Heart right ventricle (tissue), 16 donors: ENCODE results near the gene AGRN. TPM values are rescaled to one million over a fixed set of nuclear protein-coding genes. Genes with fewer than 3 reads are reported as not detected.
"Not testable (repeated sequence)": the region's sequence is repeated elsewhere in the genome, so short reads cannot be mapped to it uniquely, and the experiment has no call there.

Source experiments
- ATAC-seq, 8 donors: fragments of 200-7000 bp; cut with Tn5 transposase; one replicate each; pipeline ENCODE4 v1.9.1; 2020; ENCODE audit warnings: mild to moderate bottlenecking in 8 of 8, moderate library complexity in 8 of 8, moderate number of reproducible peaks in 1 of 8
- DNase-seq, 2 donors: peaks; one replicate each; pipeline ENCODE4 v3.0.0-alpha.2; 2020
- H3K27ac ChIP-seq, 10 donors: fragments of 200-600 bp; sonication (generic) in 2 of 10; one replicate each; pipeline versions ENCODE4 v1.5.0 to v1.8.0; 2020 to 2022; ENCODE audit warnings: mild to moderate bottlenecking in 3 of 10
- H3K27me3 ChIP-seq, 7 donors: fragments of 200-600 bp; one replicate each; pipeline ENCODE4 v1.8.0; 2021 to 2022; ENCODE audit warnings: mild to moderate bottlenecking in 2 of 7
- H3K36me3 ChIP-seq, 9 donors: fragments of 200-600 bp; sonication (generic) in 1 of 9; one replicate each; pipeline versions ENCODE4 v1.5.0 to v1.8.0; 2020 to 2022; ENCODE audit warnings: mild to moderate bottlenecking in 2 of 9
- H3K4me1 ChIP-seq, 9 donors: fragments of 200-600 bp; sonication (generic) in 1 of 9; one replicate each; pipeline versions ENCODE4 v1.5.0 to v1.8.0; 2020 to 2022; ENCODE audit warnings: mild to moderate bottlenecking in 4 of 9
- H3K4me3 ChIP-seq, 10 donors: fragments of 200-600 bp; sonication (generic) in 2 of 10; one replicate each; pipeline versions ENCODE4 v1.5.0 to v1.8.0; 2020 to 2022; ENCODE audit warnings: mild to moderate bottlenecking in 7 of 10, moderate library complexity in 2 of 10
- H3K9me3 ChIP-seq, 11 donors: fragments of 200-600 bp in 10 of 11; sonication (generic) in 2 of 11; one replicate each; pipeline versions ENCODE4 v1.5.0 to v1.8.0; 2013 to 2022; ENCODE audit warnings: mild to moderate bottlenecking in 2 of 11, control low read depth in 1 of 11, moderate library complexity in 1 of 11
- CTCF ChIP-seq, 9 donors: fragments of 200-600 bp; sonication (generic) in 2 of 9; IDR thresholded peaks; one replicate each; pipeline versions ENCODE4 v1.5.0 to v1.8.0; 2021 to 2022; ENCODE audit warnings: antibody characterized with exemption in 9 of 9, mild to moderate bottlenecking in 5 of 9, moderate library complexity in 1 of 9
- WGBS, 2 donors: extraction: QIAGEN DNeasy Blood & Tissue Kit; methylation state at CpG; one replicate each; pipeline ENCODE4 v1.1.7; 2013; ENCODE audit warnings: inconsistent platforms in 1 of 2; 5-methylcytosine and 5-hydroxymethylcytosine counted together
- intact Hi-C, 10 donors: fragments of 100-400 bp; cut with DNase I; formaldehyde crosslinking; loops; one replicate each; pipeline versions ENCODE4 v1.11.1 to v1.14.2; 2022
- polyA plus RNA-seq, 2 donors: library from polyadenylated mRNA; stranded (reverse); fragments of 200-250 nt; gene quantifications; one replicate each; pipeline ENCODE4 v1.2.3, GENCODE V29; 2013
- total RNA-seq, 10 donors: library from RNA; stranded (reverse); fragmentation: NEBNext Ultra II Directional in 3 of 10; extraction: Animal tissue kit (Norgen Biotek cat#: 25700) in 3 of 10; gene quantifications; one replicate each; pipeline versions ENCODE4 v1.2.1 to v1.2.4, GENCODE V29; 2021 to 2023
- donor health status: Arrhythmogenic right ventricular cardiomyopathy.
- donor health status: ischemic (EF 13 %, LVEDD 7.1; RV severe dilation, severe dysfunction).
- donor health status: healthy with polysubstance abuse.
- donor health status: DM: no; HTN: yes; CAD: no.
- donor health status: DM: no; HTN: no; CAD: no.
- donor health status: ischemic (EF 25% LVEDD 6.9; RV normal size, moderate dysfunction).
- donor health status: ischemic (EF 25% LVEDD 5.7; RV mildly dilated, moderate dysfunction).
- donor health status: healthy.
- donor health status: DM: yes; HTN: yes; CAD: no.
- donor health status: Ischemic cardiomyopathy.
- donor health status: ischemic (EF 35%, LVEDD 5.7; RV mildly dilated, moderate dysfunction).
- donor health status: nonischemic (EF 11% LVEDD 7.7; RV severe dilation, severe dysfunction).
- donor health status: DM: yes; HTN: yes; CAD: no.
- donor health status: PGD.
- donor health status: ischemic (EF 29% LVEDD 5.4; RV normal size, mild dysfunction).
- donor health status: nonischemic (EF 23%, LVEDD 6.1; RV moderate dilation, normal function).

The AGRN gene
- total and polyA plus RNA-seq, 12 donors: 11.5 to 33.9 (median 18.3) TPM

GRCh38 chr1:1004780-1005697 is 14.9 kb upstream of the AGRN start:
- peak overlapping the region in 7 of 10 donors; percentile 34 to 72 (median 56) for H3K27ac ChIP-seq

GRCh38 chr1:1005774-1006304 is 14.1 kb upstream of the AGRN start:
- ATAC-seq: peak in 2 of 8 donors; percentile 1 to 3
- Histone ChIP-seq H3K9me3 (no peaks in the 10 kb centered on the region), H3K4me1 (peaks cover 14 to 49% (median 28%) of the 10 kb centered on the region in 9 donors), H3K27me3 (peaks cover 0 to 51% (median 0%) of the 10 kb centered on the region in 7 donors), H3K27ac (peak overlapping the region in 3 of 10 donors; percentile 49 to 72 (median 60)), H3K4me3 (no peak overlapping the region), H3K36me3 (peaks cover 0 to 9% (median 0%) of the 10 kb centered on the region in 9 donors)
- 45 to 53% methylated on average over 22 to 23 of the region's 23 CpGs for WGBS, 2 donors
- TF ChIP-seq CTCF (IDR thresholded peaks at IDR 0.05): no peak
- DNase-seq: peak in 1 of 2 donors; percentile 4
- intact Hi-C loops: no loop called here

More at GRCh38 chr1:1004780-1005697, 14.9 kb upstream of the AGRN start:
- ATAC-seq (peak in 6 of 8 donors; percentile 7 to 50 (median 26)), DNase-seq (no peak)
- peaks cover 14 to 51% (median 28%) of the 10 kb centered on the region in 9 donors for H3K4me1 ChIP-seq
- peaks cover 0 to 9% (median 0%) of the 10 kb centered on the region in 9 donors for H3K36me3 ChIP-seq
- peaks cover 0 to 59% (median 0%) of the 10 kb centered on the region in 7 donors for H3K27me3 ChIP-seq
- no peak overlapping the region for H3K4me3 ChIP-seq
- WGBS, 2 donors: 17 to 20% methylated on average over 21 of the region's 21 CpGs
- no peak for TF ChIP-seq CTCF (IDR thresholded peaks at IDR 0.05)
- H3K9me3 ChIP-seq: no peaks in the 10 kb centered on the region
- intact Hi-C loops: no loop called here

- peaks cover 0 to 44% (median 0%) of the 10 kb centered on the region in 7 donors for H3K27me3 ChIP-seq
- H3K4me3 ChIP-seq: no peak overlapping the region
- no peak for TF ChIP-seq CTCF (IDR thresholded peaks at IDR 0.05)
- ATAC-seq (no peak), DNase-seq (peak in 1 of 2 donors; percentile 6)
- intact Hi-C loops: no loop called here
- 81 to 85% methylated on average over 37 of the region's 37 CpGs for WGBS, 2 donors
- H3K9me3 ChIP-seq: no peaks in the 10 kb centered on the region
- peaks cover 14 to 42% (median 22%) of the 10 kb centered on the region in 9 donors for H3K4me1 ChIP-seq
- peaks cover 0 to 9% (median 0%) of the 10 kb centered on the region in 9 donors for H3K36me3 ChIP-seq
- peak overlapping the region in 1 of 10 donors; percentile 9 for H3K27ac ChIP-seq
Observed at GRCh38 chr1:1006305-1007159, 13.4 kb upstream of the AGRN start.

- H3K27ac ChIP-seq, DNase-seq, ATAC-seq, H3K4me3 ChIP-seq, H3K27me3 ChIP-seq, H3K9me3 ChIP-seq, H3K36me3 ChIP-seq: not testable (repeated sequence)
- peaks cover 13 to 37% (median 28%) of the 10 kb centered on the region in 9 donors for H3K4me1 ChIP-seq
- intact Hi-C loops: loop anchor here in 1 of 10 donors (10.0 kb wide), 1 partner anchor 55 kb away; no protein-coding TSS in a partner anchor
- WGBS, 2 donors: 92 to 94% methylated on average over 8 of the region's 8 CpGs
Observed at GRCh38 chr1:1010131-1010530, 9.8 kb upstream of the AGRN start.
